Fibroblast of mammary gland (primary cell): Measurements from ENCODE around the gene ROBO2.

Source experiments
- DNase-seq: peaks from one replicate; pipeline ENCODE4 v3.0.0-alpha.2; 2010; ENCODE audit warnings: low read depth
- H3K4me3 ChIP-seq: 2 replicates; pipeline ENCODE4 v1.5.1; 2011; ENCODE audit warnings: low read depth, mild to moderate bottlenecking, low read length, moderate library complexity; ENCODE audit not compliant: control insufficient read depth
- TF ChIP-seq, protein P1 (sequence below): conservative IDR thresholded peaks from 2 replicates; pipeline ENCODE4 v1.5.1; 2011; ENCODE audit warnings: low read depth, low read length, inconsistent platforms; ENCODE audit not compliant: control insufficient read depth, insufficient read depth

Gene ROBO2

DNA sequence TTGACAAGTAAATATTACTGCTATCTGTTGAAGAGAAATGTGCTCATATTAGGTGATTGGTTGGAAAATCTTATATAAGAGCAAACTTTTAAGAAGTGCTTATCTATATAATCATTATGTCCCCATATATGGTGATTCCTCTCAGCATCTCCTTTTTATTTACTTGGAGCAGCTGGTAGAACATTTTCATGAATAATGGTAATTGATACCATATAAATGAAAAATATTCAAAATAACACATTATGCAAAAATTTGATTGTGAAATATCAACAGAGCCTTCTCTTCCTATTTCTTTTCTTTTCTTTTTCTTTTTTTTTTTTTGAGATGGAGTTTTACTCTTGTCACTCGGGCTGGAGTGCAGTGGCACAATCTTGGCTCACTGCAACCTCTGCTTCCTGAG, 56.2 kb downstream of the ROBO2 start:
- TF ChIP-seq, protein P1, sequence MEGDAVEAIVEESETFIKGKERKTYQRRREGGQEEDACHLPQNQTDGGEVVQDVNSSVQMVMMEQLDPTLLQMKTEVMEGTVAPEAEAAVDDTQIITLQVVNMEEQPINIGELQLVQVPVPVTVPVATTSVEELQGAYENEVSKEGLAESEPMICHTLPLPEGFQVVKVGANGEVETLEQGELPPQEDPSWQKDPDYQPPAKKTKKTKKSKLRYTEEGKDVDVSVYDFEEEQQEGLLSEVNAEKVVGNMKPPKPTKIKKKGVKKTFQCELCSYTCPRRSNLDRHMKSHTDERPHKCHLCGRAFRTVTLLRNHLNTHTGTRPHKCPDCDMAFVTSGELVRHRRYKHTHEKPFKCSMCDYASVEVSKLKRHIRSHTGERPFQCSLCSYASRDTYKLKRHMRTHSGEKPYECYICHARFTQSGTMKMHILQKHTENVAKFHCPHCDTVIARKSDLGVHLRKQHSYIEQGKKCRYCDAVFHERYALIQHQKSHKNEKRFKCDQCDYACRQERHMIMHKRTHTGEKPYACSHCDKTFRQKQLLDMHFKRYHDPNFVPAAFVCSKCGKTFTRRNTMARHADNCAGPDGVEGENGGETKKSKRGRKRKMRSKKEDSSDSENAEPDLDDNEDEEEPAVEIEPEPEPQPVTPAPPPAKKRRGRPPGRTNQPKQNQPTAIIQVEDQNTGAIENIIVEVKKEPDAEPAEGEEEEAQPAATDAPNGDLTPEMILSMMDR, result no peak
- no peak overlapping the region for H3K4me3 ChIP-seq
- DNase-seq, result no peak

DNA sequence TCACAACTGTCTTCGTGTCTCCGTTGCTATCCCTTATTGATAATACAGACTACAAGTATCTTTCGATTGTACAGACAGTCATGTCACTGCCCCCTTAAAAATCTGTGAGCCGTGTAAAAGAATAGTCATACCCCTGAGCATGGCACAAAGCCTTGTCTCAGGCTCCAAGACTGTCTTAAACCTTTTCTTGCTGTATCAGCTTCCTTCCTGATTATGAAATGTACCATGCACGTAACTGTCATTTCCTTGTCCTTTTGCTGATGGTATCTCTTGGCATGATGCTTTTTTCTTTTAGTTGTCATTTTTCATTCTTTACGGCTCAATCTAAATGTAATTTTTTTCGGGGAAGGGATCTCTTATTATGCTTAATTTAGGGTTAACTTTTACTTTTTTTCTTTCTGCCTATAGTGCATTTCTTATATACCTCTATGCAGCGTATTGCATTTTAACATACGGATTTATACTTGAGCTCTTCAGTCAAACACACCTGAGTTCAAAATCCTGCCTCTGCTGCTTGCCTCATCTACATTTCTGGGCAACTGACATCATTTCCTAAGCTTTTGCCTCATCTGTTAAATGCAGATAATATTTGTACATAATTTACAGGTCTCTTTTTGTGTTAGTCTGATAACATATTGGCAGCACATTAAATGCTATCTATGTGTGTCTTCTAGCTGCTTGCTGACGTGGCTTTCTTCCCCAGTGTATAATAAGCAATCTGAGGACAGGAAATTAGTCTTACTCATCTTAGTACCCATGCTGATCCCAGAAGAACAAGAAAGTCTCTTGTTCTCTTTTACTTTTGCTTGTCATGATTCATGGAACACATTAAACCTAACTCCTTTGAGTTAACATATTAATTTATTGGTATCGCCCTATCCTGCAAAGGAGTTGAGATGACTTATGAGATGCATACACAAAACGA, 57.3 kb downstream of the ROBO2 start:
- H3K4me3 ChIP-seq, result no peak overlapping the region
- TF ChIP-seq, protein P1, result no peak
- no peak for DNase-seq

DNA sequence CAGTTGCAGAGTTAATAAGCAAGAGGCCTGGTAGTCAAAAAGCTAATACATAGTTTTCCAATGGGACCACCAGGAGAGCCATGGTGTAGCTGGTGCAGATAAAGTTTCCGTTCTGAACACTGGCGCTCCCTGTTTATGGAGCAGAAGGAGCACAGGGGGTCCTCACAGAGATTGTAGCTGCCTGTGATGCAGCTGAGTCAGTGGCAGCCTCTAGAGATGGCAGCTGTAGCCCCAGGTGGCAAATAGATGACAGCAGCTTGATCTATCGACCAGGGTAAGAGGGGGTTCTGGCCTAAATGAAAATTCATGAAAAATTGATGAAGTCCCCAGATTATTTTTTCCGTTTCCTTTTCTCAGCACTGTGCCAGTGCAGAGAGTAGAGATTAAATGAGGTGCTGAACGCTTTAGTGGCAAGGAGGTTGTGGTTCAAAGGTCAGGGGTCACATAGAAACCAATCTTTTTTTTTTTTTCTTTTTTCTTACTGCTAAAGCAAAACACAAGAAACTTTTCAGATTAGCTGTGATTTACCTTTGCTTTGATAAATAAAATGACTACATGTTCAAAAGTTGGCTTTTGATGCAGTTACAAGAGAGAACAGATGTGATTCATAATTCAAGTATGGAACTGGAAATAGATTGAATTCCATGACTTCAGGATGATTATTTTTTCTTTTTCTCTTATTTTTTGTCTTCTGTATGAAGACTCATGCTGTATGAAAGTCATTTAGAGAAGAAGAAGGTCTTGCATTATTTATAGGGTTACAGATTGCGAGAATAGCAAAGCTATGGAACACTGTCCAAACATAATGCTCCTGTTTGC, 63.3 kb downstream of the ROBO2 start:
- H3K4me3 ChIP-seq, result no peak overlapping the region
- DNase-seq, result no peak
- TF ChIP-seq, protein P1, result no peak

DNA sequence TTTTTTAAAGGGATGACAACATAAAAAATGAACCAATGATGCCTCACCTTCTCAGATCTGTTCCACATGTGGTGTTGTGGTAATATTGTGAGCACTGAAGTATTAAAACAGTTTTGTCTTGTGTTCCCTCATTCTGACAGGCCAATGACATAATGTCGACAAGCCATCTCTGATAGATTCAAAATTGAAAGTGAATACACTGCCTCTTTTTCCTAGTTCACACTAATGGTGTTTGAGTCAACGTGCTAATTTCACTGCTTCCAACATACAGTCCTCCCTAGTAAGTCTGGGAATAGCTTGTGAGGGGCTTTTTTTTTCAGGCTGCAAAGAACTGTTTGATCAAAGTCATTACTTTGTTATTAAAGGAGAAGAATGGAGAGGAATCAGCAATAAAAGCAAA, 82.8 kb downstream of the ROBO2 start:
- no peak overlapping the region for H3K4me3 ChIP-seq
- DNase-seq, result no peak
- TF ChIP-seq, protein P1, result no peak

GRCh38 chr3:77125966-77126365, 86.1 kb downstream of the ROBO2 start:
- TF ChIP-seq, protein P1, result no peak

DNA sequence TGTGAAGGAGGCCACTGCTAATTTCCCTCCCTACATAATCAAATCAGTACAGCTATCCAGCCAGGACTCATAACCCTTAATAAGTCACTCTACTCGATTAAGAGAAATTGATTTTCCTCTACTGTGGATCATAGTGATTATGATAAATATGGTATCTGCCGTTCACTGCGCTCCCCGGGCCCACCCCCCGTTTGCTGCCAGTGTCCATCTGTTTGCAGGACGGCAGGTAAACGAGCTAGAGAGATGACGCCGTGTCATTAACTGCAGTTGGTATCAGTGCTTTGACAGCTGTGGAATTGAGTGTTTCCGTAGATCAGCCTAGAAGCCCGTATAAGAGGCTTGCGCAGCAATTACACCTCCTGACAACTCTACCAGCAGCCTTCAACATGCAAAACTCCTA, 94.9 kb downstream of the ROBO2 start:
- no peak for DNase-seq
- no peak overlapping the region for H3K4me3 ChIP-seq
- TF ChIP-seq, protein P1, result no peak

More at GRCh38 chr3:77125966-77126365, 86.1 kb downstream of the ROBO2 start:
- DNase-seq, result no peak
- H3K4me3 ChIP-seq, result no peak overlapping the region
